Thoracic aorta (tissue), 2 donors: ENCODE results near the gene ASB6. TPM values are rescaled to one million over a fixed set of nuclear protein-coding genes. Genes with fewer than 3 reads are reported as not detected.

Experiments
- ATAC-seq: fragments of 150-250 bp; one replicate; pipeline ENCODE4 v1.8.0; 2017; ENCODE audit warnings: low read depth; ENCODE audit not compliant: insufficient number of reproducible peaks, low FRiP score
- DNase-seq: peaks from one replicate; pipeline ENCODE4 v3.0.0-alpha.2; 2020; ENCODE audit warnings: low spot score
- H3K27ac ChIP-seq, 2 donors: fragments of 200-600 bp; sonication (generic); 1 replicate in 1 of 2; 2 replicates in 1 of 2; pipeline ENCODE4 v1.5.1; 2016; ENCODE audit warnings: mild to moderate bottlenecking in 2 of 2, moderate library complexity in 2 of 2
- H3K27me3 ChIP-seq: fragments of 200-600 bp; sonication (generic); replicated peaks from 2 replicates; pipeline ENCODE4 v1.6.0; 2016; ENCODE audit warnings: mild to moderate bottlenecking; ENCODE audit not compliant: insufficient read depth
- H3K36me3 ChIP-seq: fragments of 200-600 bp; sonication (generic); one replicate; pipeline ENCODE4 v1.5.1; 2016
- H3K4me1 ChIP-seq, 2 donors: fragments of 200-600 bp; sonication (generic); 1 replicate in 1 of 2; 2 replicates in 1 of 2; pipeline versions ENCODE4 v1.5.1 to v1.6.0; 2016; ENCODE audit warnings: low read depth in 2 of 2, mild to moderate bottlenecking in 1 of 2; ENCODE audit not compliant: control insufficient read depth in 1 of 2
- H3K4me3 ChIP-seq: fragments of 200-600 bp; sonication (generic); 2 replicates; pipeline ENCODE4 v1.5.1; 2016; ENCODE audit warnings: mild to moderate bottlenecking
- H3K9me3 ChIP-seq: fragments of 200-600 bp; sonication (generic); 2 replicates; pipeline ENCODE4 v1.5.1; 2016
- total RNA-seq, 2 donors: library from RNA; depleted of rRNA; stranded (reverse); fragments of >200 nt; gene quantifications; one replicate each; pipeline versions ENCODE4 v1.1.0 to v1.2.3, GENCODE V29; 2016
- TF ChIP-seq, protein P1 (sequence below): fragments of 200-600 bp; sonication (generic); IDR thresholded peaks from one replicate; pipeline ENCODE4 v1.5.1; 2019; ENCODE audit warnings: antibody characterized with exemption

ASB6 gene
- total RNA-seq, 2 donors from 2014 or later, result 23.0 to 31.0 TPM

DNA sequence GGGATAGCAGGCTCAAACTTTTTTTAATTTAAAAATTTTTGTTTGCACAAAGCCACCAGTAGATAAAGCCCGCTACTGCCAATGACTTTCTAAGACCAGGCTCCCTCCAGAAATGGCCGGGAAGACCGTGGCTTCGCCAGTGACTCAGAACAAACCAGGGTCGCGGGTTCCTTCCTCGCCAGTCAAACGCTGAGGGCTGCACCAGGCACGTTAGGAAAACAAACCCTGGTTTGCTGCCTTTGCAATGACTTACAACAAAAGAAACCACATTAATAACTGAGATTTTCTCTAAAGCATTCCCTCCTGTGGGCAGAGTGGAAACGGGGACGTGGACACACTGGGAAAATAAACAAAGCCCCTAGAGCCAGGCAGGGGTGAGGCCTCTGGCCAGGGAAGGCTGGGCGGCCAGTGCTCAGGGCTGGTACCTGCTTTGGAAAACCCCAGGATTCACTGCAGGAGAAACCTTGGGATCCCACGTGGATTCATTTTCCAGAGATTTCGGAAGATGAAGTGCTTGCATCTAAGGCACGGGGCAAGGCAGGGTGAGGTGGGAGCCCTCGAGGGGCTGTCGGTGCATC is 27.3 kb upstream of the ASB6 start:
- Histone ChIP-seq H3K4me1 (peaks cover 29 to 71% of the 10 kb centered on the region in 2 donors), H3K27ac (peak overlapping the region; percentile 17 to 82), H3K27me3 (no peaks in the 10 kb centered on the region), H3K4me3 (peak overlapping the region; percentile 15), H3K36me3 (no peaks in the 10 kb centered on the region), H3K9me3 (no peaks in the 10 kb centered on the region)
- TF ChIP-seq, protein P1, sequence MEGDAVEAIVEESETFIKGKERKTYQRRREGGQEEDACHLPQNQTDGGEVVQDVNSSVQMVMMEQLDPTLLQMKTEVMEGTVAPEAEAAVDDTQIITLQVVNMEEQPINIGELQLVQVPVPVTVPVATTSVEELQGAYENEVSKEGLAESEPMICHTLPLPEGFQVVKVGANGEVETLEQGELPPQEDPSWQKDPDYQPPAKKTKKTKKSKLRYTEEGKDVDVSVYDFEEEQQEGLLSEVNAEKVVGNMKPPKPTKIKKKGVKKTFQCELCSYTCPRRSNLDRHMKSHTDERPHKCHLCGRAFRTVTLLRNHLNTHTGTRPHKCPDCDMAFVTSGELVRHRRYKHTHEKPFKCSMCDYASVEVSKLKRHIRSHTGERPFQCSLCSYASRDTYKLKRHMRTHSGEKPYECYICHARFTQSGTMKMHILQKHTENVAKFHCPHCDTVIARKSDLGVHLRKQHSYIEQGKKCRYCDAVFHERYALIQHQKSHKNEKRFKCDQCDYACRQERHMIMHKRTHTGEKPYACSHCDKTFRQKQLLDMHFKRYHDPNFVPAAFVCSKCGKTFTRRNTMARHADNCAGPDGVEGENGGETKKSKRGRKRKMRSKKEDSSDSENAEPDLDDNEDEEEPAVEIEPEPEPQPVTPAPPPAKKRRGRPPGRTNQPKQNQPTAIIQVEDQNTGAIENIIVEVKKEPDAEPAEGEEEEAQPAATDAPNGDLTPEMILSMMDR, result no peak
- ATAC-seq (no peak), DNase-seq (peak; percentile 29)

DNA sequence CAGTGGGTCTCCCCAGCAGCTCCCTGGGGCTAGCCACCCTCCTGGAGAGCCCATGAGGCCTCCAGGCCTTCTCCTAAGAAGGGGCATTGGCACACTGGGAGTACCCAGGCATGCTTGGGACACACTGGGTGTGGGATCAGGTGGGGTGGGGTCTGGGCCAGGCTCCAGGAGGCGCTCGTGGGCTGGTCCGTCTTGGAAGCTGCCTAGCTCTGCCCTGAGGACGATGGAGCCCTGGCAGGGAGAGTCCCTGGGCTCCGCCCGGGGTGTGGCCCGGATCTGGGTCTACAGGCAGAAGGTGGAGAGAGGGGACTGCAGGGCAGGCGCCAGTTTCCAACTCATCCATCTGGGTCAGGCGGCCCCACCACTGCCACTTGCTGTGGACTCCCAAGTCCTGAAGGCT is 25.9 kb upstream of the ASB6 start:
- TF ChIP-seq, protein P1, result no peak
- DNase-seq (no peak), ATAC-seq (no peak)
- no peaks in the 10 kb centered on the region for H3K36me3 ChIP-seq
- H3K4me1 ChIP-seq, result peaks cover 29 to 57% of the 10 kb centered on the region in 2 donors
- H3K4me3 ChIP-seq, result peak overlapping the region; percentile 85
- H3K9me3 ChIP-seq, result no peaks in the 10 kb centered on the region
- no peaks in the 10 kb centered on the region for H3K27me3 ChIP-seq
- H3K27ac ChIP-seq, result peak overlapping the region; percentile 17 to 82

DNA sequence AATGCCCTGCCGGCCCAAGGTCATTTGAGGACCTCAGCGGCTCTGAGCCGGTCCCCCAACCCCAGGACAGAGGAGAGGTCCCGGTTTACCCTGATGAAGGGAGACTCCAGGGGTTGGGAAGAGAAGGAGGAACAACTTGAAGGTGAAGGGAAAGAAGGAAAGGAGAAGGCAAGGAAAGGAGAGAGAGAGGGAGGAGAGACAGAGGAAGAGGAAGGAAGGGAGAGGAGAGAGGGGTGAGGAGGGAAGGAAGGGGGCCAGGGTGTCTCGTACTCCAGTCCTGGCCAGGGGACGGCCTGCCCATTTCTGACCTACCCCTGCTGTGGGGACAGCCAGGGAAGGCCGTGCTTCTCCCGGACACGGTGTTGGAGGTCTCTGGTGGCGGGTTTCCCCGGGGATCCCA is 25.4 kb upstream of the ASB6 start:
- H3K4me1 ChIP-seq, result peaks cover 28 to 52% of the 10 kb centered on the region in 2 donors
- H3K27me3 ChIP-seq, result no peaks in the 10 kb centered on the region
- H3K27ac ChIP-seq, result peak overlapping the region; percentile 17 to 82
- no peaks in the 10 kb centered on the region for H3K36me3 ChIP-seq
- TF ChIP-seq, protein P1, result no peak
- no peaks in the 10 kb centered on the region for H3K9me3 ChIP-seq
- no peak for DNase-seq
- H3K4me3 ChIP-seq, result peak overlapping the region; percentile 85
- no peak for ATAC-seq

DNA sequence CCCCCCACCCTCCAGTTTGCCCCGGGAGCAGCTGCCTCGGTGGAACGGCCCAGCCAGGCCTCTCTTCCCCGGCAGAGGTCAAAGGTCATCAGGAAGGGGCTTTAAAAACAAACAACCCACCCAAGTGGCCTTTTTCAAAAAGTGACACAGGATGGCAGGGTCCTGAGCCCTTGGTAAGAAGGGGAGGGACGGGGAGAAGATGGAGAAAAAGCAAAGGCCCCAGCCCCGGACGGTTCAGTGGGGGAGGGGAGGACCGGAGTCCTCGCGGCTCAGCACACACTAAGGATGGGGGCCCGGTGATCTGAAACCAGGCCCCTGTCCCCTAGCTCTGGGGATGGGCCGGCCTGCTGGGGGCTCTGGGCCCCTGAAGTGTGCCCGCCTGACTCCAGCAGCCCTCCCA is 24.6 kb upstream of the ASB6 start:
- Histone ChIP-seq H3K36me3 (no peaks in the 10 kb centered on the region), H3K4me1 (peaks cover 26 to 44% of the 10 kb centered on the region in 2 donors), H3K27ac (peak overlapping the region; percentile 51 to 82), H3K9me3 (no peaks in the 10 kb centered on the region), H3K27me3 (no peaks in the 10 kb centered on the region), H3K4me3 (peak overlapping the region; percentile 85)
- DNase-seq (no peak), ATAC-seq (no peak)
- TF ChIP-seq, protein P1, result no peak

DNA sequence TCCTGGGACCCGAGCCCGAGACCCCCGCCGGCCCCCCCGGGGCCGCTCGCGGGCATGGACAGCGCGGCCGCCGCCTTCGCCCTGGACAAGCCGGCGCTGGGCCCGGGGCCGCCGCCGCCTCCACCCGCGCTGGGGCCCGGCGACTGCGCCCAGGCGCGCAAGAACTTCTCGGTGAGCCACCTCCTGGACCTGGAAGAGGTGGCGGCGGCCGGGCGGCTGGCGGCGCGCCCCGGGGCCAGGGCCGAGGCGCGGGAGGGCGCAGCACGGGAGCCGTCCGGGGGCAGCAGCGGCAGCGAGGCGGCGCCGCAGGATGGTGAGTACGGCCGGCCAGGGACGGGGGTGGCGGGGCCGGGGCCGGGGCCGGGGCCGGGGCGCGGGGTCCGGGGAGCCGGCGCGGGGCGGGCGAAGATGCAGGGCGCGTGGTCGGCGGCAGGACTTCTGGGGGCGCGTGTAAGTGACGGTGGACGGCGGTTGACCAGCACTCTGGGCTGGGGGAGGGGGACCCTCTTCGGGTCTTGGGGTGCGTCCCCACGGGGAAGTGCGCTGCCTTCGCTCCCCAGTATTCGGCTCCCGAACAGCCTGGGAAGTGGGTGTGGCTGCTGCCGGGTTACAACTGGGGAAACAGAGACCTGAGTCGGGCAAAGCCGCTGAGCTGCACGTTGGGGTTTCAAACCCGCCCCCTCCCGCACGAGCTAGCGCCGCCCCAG is 24.0 kb upstream of the ASB6 start:
- Histone ChIP-seq H3K9me3 (no peaks in the 10 kb centered on the region), H3K27me3 (no peaks in the 10 kb centered on the region), H3K27ac (peak overlapping the region; percentile 51 to 82), H3K4me3 (peak overlapping the region; percentile 85), H3K36me3 (no peaks in the 10 kb centered on the region), H3K4me1 (peaks cover 22 to 38% of the 10 kb centered on the region in 2 donors)
- ATAC-seq, result no peak
- TF ChIP-seq, protein P1, result no peak
- DNase-seq, result no peak
